NCI-H1417 treated with DMSO at 0.1 percent for 48 hours (cell line): Measurements from ENCODE around the gene GRK4.
"Not testable (repeated sequence)": the region's sequence is repeated elsewhere in the genome, so short reads cannot be mapped to it uniquely, and the experiment has no call there.

Experiments used
- DNase-seq: peaks from one replicate; lab custom pipeline; 2025; lab: John Stamatoyannopoulos, UW

GRK4 gene

GRCh38 chr4:3041192-3042142 is 78.1 kb downstream of the GRK4 start:
- DNase-seq: no peak

GRCh38 chr4:3042226-3042625 is 78.9 kb downstream of the GRK4 start:
- no peak for DNase-seq

- DNase-seq: no peak
Measured at GRCh38 chr4:3043282-3044020, 80.1 kb downstream of the GRK4 start.

- no peak for DNase-seq
Measured at GRCh38 chr4:3044870-3045819, 81.8 kb downstream of the GRK4 start.

- DNase-seq: no peak
Measured at GRCh38 chr4:3046162-3046561, 82.8 kb downstream of the GRK4 start.

- DNase-seq: no peak
Measured at GRCh38 chr4:3046623-3047022, 83.3 kb downstream of the GRK4 start.

GRCh38 chr4:3047464-3048286 is 84.3 kb downstream of the GRK4 start:
- DNase-seq: no peak

- DNase-seq: not testable (repeated sequence)
Measured at GRCh38 chr4:3051141-3051897, 87.9 kb downstream of the GRK4 start.

GRCh38 chr4:3054169-3054759 is 90.9 kb downstream of the GRK4 start:
- no peak for DNase-seq

GRCh38 chr4:3059943-3060342 is 96.6 kb downstream of the GRK4 start:
- no peak for DNase-seq

- DNase-seq: no peak
Measured at GRCh38 chr4:3060946-3061345, 97.6 kb downstream of the GRK4 start.

GRCh38 chr4:3062471-3062870 is 99.1 kb downstream of the GRK4 start:
- no peak for DNase-seq

GRCh38 chr4:3065551-3065950 is 102.2 kb downstream of the GRK4 start:
- no peak for DNase-seq

- DNase-seq: no peak
Measured at GRCh38 chr4:3066836-3067400, 103.5 kb downstream of the GRK4 start.

GRCh38 chr4:3067473-3068001 is 104.2 kb downstream of the GRK4 start:
- no peak for DNase-seq

- DNase-seq: no peak
Measured at GRCh38 chr4:3069661-3070199, 106.4 kb downstream of the GRK4 start.

- no peak for DNase-seq
Measured at GRCh38 chr4:3070709-3071500, 107.5 kb downstream of the GRK4 start.

- DNase-seq: no peak
Measured at GRCh38 chr4:3071811-3072210, 108.4 kb downstream of the GRK4 start.
